LoVo (cell line): ENCODE data around the gene RHEB.

ENCODE experiments used
- DNase-seq: peaks from one replicate; pipeline ENCODE4 v3.0.0-alpha.2; 2016; ENCODE audit warnings: low spot score

RHEB gene

DNA sequence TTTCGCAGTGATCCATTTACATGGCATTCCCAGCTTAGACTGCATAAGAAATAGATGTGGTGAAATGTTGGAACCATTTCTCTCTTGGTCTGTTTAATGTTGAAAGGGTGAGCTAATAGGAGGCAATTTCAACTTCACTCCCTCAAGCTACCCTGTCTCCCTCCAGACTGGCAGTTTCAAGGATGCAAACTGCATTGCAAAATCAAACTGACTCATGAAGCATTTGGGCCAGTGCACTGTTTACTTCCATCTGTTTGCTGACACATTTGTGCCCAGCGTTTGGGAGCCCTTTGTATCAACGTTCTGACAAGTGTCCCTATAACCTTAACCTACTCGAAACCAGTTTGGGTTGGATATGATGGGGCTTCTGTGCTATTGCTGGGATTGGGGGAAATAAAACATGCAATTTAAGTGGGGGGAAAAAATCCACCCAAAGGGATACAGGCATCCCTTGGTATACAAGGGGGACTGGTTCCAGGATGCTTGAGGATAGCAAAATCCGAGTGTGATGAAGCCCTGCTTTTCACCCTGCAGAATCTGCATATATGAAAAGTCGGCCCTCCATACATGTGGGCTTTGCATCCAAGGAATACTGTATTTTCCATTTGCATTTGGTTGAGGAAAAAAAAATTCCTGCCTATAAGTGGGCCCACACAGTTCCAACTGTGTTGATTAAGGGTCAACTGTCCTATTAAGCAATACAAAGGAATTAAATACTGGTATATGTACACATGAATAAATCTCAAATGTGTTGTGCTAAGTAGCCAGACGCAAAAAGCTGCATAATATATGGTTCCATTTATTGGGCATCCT is 15.6 kb downstream of the RHEB start:
- no peak for DNase-seq

DNA sequence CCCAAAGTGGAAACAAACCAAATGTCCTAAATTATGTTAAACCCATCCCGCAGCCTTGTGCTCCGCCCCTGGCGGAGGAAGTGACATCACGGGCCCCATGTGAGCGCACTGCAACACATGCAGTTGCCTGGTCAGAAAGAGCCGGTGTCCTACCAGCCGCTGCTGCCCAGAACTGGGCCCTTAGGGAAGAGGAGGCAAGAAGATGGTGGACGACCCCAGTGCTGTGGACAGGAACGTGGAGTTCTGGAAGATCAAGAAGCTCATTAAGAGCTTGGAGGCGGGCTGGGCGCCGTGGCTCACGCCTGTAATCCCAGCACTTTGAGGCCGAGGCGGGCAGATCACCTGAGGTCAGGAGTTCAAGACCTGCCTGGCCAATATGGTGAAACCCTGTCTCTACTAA is 18.0 kb downstream of the RHEB start:
- no peak for DNase-seq

DNA sequence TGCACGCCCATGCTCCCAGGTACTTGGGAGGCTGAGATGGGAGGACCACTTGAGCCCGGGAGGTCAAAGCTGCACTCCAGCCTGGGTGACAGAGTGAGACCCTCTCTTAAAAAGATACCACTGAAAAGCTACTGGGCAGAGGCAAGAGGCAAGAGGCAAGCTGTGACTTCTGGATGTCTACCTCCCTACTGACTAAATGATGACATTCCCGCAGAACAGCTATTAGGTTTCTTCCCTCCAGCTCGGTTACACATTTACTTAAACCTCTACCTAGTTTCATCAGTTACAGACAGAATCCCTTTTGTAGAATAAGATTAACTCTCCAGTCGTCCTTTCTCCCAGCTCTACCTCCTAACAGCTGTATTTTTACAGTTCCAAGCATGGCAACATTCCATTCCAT is 21.2 kb downstream of the RHEB start:
- DNase-seq: no peak

DNA sequence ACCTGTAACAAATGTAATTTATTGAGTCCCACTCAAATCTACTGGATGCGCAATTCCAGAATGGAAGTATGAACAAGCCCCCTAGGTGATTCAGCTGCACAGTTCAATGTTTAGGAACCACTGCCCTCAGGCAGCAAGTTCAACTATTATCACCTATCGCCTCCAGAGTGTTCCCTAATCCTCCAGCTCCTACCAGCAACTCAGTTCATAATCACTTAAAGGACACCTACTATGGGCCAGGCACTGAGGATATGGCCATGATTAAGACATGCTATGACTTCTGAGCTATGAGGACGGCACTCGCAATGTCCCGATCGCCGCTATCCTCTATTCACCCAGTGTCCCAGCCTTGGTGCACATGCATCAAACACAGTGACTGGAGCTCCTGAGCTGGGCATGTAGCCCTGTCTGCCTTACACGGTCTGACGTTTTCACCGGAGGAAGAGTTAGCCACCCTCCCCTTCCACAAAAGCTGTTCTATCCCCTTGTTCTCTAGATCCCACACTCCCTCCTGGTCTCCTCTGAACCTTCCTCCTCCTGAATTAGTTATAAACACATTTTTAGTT is 22.3 kb downstream of the RHEB start:
- DNase-seq: no peak

DNA sequence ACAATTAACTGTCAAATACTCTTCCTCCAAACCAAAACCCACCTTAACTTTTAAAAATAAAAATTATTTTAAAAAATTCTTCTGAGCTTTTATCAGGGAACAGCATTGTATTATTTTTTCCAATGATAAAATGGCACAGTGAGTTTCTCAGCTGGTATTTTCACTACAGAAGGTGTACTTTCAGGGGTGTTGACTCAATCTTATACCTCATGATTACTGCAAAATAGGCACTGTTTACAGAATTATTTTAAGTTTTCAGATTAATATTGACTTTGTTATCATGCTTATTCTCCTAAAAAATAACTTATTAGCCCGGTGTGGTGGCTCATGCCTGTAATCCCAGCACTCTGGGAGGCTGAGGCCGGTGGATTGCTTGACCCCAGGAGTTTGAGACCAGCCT is 24.3 kb downstream of the RHEB start:
- no peak for DNase-seq

DNA sequence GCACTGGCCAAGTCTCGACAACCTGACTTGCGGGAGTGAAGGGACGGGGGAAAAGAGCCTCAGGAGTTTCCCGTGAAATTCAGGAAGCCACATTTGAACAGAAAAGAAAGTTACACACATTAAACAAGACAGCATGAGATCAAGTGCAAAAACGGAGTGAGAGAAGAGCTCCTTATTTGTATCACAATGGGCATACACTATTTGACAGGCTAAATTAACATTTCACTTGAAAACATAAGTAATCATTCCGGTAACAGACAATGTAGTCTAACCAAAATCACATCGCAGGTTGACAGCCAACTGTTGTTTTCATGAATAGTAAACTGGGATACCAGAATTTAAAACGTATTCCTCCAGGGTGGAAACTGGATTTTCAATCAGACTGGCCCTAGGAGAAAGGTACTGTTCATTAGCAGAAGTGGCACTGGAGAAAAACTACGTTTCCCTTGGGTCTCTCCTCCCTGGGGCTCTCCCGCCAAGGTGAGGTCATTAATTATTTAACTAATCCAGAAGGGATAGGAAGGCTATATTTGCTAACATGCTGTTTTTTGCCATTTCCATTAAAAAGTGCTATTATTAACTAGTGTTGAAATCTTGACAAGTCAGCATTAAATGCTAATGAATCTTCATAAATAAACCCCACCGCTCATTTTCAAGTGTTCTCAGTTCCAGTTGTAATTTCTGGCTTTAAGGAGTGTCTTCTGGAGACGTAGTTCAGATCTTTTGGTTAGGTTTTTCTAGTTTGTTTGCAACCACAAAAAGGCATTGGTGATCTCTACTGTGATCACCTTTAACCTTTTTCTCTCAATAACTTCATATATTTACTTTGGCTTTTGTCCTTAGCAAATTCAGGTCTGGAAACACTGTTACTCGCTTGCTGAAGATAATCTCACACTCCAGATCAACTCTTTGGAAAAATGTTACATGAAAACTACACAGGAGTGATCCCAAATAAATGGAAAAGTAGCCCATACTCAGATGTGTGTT is 25.1 kb downstream of the RHEB start:
- no peak for DNase-seq

DNA sequence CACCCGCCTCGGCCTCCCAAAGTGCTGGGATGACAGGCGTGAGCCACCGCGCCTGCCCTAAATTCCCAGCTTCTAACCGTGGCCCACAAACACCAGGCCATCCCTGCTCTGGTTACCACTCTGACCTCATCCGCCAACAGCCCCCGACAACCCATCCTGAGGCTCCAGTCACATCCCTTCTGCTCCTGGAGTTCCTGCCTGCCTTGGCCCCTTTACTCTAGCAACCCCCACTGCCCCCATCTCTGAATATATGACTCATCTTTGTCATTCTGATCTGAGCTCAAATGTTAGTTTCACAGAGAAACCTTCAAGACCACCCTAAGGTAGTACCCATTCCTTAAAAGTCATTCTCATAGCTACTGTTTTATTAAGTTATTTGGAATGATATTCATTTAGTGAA is 26.6 kb downstream of the RHEB start:
- no peak for DNase-seq

DNA sequence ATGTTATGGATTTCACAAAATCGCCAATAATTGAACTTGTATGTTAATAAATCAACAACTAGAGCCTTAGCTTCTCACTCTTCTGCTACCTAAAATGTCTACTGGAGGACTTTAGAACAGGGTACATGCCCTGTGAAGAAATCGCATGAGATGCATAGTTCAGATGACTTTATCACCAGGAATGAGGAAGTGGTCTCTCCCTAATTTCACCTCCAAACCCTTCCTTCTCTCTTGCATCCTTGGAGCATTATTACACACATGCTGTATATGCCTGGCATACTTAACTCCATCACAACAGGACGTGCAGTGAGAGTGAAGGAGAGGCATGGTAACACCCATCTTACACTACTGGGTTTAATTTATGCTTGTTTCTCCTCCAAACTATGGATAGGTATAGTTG is 27.8 kb downstream of the RHEB start:
- peak; percentile 95 for DNase-seq

DNA sequence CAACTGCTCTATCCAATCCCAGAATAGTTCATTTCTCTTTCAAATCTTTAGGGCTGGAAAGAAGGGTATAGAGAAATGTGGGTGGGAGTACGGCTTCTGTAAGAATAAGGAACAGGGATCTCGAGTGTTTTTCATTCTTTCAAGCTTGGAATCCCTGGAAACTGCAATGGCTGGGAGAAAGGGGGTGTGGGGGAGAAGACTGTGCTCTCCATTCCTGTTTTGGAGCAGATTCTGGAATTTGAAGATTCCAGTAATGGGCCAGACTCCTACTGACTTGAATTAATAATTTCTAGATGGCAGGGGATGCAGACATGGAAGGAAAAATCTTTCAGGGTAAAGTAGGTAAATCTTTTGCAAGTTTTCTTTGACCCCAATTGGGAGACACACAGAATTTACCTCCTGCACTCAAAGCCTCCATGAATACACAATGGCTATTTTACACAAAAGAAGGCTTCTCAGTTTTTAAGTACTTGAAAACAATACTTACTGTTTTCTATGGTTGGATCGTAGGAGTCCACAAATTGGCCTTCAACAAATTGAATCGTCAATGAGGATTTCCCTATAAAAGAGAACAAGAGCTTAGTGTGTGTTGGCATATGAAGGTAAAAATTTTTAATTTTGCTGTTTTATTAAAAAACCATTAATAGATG is 29.1 kb downstream of the RHEB start:
- DNase-seq: no peak

DNA sequence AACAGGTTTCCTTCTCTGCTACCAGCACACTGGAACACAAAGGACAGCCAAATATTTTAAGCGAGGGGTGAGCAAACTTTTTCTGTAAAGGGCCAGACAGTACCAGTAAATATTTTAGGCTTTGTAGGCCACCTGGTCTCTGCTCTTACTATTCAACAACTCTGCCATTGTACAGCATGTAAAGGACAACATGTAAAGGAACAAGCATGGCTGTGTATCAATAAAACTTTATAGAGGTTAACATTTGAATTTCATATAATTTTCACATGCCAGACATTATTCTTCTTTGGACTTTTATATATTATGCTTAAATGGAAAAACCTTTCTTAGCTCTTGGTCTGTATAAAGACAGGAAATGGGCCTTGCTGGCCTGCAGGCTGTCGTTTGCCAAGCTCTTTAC is 30.2 kb downstream of the RHEB start:
- no peak for DNase-seq

DNA sequence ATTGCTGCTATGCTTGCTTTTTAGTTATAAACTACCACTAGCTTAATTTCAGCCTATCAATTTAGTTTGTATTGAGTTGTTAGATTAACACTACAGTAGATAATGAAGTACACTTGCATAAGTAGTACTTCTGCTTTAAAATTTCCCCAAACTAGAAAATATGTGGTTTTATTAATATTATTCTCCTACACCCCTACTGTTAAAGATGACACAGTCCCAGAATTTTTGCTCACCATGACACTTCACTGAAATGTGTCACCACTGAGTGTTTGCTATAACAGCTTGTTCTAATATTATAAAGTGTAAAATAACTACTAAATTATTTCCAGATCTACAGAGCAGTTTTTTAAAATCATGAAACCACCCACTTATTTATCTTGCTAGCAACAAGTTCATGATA is 31.6 kb downstream of the RHEB start:
- DNase-seq: no peak

DNA sequence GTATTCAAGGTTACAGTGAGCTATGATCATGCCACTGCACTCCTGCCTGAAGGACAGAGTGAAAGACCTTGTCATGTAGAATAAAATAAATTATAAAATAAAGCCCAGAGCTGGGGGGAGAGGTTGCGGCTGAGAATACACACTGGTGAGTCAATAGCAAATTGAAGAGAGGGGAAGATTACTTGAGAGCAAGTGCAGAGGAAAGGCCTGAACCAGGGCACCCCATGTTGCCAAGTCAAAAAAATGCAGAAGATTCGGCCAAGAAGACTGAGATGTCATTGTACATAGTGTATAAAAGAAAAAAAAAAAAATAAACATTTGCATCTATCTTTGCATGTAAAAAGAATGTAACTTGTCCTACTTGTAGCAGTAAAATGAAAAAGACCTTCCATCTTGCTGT is 32.5 kb downstream of the RHEB start:
- DNase-seq: no peak

DNA sequence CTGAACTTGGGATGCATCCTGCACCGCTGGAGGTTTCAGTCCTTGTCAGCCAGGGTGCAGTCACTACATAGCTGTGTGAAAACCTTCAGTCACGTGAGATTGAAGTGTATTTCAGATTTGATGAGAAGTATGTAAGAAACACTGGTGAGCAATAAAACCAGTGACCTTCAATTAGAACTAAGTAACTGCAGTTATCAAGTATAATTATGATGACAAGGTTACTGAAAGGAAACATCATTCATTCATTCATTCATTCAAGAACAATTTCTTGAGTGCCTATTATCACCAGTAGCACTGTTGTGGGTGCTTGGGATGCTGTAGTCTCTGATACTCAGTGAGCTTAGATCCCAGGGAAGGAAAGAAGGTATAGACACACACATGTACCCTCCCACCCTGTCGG is 33.6 kb downstream of the RHEB start:
- no peak for DNase-seq

DNA sequence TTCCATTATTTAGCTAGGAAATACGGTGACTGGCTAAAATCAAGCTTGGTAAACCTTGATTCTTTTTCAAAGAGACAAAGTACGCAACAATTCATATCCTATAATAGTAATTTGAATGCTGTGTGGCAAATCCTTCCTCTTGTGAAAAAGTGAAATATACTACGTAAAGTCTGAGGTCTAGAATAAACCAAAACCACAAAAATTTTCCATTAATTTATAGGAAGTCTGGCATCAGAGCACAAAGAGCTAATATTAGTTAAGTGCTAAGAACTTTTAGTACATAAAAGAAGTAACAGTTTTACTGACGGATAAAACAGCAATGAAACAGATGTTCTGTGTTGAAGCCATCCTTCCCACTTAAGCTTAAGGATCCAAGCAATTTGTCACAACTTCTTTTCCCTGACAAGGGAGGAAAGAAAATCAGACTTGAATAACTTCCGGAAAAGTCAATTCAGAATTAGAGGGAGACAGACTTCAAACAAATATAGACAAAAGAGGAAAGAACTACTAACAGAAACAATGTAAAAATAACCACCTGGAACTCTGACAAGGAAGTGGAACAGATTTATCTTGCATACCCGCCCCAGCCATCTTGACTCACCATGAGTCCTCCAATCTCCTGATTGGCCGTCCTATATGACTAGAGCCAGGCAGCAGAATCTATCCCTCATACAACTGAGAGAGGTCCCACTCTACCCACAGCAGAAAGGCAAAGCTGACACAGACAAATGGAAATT is 34.6 kb downstream of the RHEB start:
- DNase-seq: peak; percentile 66

DNA sequence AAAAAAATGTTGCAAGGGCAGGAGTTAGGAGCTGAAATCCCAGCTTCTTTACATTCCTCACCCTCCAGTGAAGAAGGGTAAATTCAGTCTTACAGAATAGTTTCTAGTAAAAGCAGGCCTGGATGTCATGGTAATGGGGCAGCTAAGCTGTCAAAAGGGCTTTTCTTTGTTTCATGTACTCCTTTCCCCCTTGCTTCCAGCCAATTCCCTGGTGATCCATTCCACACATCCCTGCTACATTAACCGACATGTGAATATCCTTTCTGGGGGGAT is 36.0 kb downstream of the RHEB start:
- DNase-seq: no peak

DNA sequence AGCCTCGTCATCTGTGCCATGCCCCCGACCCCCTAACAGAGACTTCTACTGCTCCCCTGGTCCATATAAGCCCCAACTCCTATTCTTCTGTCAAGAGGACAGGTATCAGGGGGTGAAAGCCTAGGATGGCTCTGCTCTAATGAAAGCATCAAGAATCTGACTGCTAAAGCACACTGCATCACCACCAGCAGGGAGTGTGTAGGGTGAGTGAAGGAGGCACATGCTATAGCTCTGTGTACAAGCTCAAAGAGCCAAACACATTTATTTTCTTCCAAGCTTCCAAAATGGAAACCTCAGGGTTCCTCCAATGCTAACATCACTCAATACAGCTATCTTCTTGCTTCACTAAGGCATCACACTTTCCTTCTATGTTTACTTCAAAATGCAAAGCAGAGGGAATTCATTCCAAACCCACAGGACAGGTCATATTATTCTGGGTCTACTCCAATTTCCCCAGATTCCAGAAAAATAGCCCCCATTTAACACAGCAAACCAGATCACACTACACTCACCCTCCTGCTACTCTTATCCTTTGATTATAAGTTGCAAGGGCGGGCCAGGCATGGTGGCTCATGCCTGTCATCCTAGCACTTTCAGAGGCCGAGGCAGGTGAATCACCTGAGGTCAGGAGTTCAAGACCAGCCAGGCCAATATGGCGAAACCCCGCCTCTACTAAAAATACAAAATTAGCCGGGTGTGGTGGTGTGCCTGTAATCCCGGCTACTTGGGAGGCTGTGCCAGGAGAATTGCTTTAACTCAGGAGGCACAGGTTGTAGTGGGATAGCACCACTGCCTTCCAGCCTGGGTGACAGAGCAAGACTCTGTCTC is 36.6 kb downstream of the RHEB start:
- no peak for DNase-seq

DNA sequence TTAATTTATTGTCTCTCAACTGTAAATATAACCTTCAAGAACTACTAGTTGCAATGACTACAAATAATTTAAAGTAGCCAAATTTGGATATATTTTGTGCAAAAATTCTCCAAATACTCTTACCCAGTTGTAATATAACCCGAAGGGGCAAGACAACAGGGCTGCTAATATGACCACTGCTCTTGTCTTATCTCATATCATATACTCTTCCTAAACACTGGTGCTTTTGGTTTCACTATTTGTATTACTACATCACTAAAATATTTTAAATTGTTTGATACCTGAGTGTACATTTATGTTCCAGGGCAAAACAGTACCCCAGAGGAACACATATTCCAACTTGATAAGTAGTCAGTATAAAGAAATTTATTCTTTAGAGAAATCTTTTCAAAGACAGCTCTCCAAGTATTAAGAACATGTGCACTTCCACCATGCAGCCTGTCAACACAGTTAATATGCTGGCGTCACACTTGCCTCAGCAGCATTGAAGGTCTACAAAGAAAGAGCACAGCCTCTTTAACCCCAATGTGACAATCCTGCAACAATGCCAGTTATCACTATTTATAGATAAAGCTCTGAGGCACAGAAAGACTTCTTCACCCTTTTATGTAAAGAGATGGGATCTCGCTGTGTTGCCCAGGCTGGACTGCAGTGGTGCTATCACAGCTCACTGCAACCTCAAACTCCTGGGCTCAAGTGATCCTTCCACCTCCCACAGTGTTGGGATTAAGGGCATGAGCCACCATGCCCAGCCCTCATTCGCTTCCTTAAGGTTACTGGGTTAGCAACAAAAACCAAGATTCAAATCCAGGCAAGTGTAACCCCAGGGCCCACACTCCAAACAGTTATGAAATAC is 37.8 kb downstream of the RHEB start:
- DNase-seq: no peak

DNA sequence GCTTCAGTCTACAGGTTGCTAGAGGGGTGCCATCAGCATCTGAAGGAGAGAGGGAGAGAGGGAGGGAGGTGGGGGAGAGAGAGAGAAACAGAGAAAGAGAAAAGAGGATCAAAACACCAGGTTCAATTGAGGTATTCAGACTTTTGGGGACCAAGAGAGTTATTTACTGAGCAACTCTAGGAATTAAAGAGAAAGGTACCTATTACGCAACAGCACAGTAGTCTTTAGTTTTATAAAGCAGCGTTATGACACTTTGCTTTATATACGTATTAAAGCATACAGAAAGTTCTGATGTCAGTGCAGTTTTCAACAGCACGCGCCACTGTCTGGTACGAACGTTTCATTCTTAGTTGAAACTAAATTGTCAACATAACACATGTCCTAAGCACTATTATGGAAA is 41.8 kb downstream of the RHEB start:
- no peak for DNase-seq

DNA sequence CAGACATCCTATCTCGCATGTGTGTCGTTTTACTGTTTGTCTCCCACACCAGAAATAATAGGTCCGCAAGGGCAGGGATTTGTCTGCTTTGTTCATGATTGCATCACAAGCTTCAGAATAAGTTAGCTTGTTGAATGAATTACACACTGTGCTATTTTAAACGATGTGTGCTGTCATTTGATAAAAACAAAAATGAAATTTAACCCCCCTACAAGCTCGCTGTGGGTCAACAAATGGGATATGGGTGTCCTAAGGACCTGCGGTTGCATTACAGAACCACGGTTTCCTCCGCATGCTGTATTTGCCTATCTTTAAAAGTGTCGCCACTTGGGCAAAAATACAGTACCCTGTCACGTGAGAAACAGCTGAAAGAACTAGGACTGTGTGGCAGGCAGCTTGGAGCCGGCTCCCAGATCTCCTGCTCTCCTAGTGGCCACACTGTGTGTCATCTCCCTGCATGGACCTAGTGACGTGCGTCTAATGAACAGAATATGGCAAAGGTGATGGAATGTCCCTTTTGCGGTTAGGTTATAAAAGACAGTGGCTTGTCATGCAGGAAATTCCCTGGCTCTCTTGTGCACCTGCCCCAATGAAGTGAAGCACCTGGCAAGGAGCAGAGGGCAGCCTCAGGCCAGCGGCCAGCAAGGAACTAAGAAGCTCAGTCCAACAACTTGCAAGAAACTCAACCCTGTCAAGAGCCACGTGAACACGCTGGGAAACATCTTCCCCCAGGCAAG is 46.9 kb downstream of the RHEB start:
- no peak for DNase-seq
